ENCODE results near the gene KCNAB2.

The KCNAB2 gene

DNA sequence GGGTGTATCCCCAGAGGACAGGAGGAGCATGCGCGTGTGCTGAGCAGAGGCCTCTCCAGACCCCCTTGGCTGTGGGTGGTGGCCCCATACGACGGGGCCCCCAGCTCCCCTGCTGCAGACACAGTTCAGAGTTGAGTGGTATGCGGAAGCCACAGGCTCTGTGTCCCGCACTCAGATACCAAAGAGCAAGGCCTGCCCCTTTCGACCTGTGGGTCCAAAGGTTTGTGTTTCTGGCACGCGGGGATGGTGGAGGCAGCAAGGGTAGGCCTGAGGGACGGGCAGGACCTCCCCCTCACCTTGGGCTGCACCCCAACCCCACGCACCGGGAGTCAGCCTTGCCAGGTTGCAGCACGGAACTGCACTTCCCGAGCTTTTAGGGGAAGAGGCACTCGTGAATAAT lies at the start of gene KCNAB2:
TSS of gene KCNAB2 (plus strand) at position 328 of the 400 bp plus-strand sequence. CDS start 5,649 bp downstream, outside the sequence.
- no peak for DNase-seq

DNA sequence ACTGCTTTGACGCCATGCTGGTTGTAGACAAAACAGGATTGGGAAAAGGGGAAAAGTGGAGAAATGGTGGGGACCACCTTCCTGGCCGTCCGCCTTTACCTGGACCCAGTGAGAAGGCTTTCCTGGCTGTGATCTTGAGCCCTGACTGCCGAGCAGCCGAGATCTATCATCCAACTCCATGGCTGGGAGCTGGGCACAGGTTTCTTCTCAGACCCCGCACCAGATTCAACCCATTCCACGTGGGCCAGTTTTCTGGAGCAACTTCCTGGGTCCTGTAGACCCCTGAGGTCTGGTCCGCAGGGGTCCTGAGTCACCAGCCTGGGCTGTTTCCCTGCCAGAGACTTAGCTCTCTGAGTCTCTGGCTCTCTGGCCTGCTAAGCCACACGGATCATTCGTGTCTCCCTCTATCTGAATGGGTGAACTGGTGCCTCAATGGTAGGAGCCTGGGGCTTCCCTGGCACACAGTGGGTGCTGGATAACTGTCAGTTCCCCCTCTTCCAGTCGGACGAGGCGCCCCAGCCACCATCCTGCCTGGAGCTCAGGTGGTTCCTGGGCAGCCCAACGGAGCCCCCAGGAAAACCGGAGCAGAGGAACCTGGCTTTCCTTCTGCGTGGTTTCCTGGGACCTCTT lies 48.9 kb upstream of the KCNAB2 start:
- DNase-seq = no peak

DNA sequence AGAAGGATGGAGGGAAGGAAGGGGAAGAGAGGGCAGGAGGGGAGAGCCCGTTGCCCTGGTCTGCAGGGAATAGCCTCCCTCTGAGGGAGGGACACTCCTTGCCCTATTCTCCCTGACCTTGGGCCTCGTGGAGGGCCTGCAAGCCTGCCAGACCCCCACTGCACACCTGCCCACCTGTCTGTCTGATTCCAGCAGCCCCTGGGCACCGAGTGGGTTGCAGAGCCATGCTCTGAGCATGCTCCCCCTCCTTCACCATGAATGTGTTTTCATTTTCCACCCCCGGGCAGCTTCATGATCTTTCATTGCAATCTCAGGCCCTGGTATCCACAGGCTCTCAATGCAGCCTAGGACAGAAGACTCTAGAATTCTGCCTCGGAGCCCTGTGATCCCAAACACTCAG lies 48.4 kb upstream of the KCNAB2 start:
- DNase-seq = no peak

DNA sequence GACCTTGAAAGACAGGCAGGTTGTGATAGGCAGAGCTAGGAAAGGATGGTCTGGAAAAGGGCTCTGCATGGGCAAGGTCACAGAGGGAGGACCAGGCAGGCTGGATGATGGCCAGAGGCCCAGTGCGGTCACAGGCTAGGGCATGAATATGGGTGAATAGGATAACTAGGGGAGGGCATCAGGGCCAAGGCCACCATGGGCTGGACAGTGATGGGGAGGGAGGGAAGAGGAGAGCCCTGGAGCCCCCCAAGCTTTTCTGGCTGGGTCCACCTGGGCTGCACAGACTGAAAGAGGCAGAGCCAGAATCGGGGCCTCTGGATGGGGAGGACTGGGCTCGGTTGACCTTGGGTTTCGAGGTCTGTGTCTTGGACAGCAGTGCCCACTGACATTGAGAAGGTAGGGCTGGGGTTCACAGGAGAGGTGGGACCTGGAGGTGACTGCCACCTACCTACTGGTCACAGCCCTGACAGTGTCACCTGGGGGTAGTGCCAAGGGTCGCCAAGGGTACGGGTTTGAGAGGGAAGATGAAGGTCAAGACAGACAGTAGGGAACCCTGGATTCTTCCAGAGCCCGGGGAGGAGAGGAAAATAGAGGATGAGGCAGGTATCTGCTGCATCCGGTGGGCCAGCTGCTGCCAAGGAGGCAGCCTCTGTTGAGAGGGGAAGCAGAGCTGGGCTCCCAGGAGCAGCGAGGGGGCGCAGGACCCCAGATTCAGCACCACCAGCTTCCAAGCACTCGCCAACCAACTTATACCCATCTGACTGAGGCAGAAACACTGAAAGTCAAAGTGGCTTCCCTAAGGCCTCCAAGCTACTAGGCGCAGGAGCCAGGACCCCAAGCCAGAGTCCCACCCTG lies 47.4 kb upstream of the KCNAB2 start:
- no peak for DNase-seq

DNA sequence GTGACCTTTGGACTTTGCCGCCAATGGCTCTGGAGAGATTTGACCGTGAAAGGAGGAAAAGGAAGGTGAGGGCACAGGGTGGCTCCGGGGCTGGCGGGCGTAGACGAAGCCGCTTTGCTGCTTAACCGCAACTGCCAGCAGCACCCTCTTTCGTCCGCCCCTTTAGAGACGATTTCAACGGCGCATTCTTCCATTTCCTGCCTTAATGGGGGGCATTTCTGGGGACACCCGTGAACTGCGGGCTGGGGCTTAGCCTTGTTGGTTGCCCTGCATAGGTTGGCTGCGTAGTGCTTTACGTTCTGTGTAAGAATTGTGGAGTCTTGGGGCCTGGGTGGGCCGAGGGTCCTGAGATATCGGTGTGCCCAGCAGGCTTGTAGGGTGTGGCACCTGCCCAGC lies 46.8 kb upstream of the KCNAB2 start:
- DNase-seq = no peak

DNA sequence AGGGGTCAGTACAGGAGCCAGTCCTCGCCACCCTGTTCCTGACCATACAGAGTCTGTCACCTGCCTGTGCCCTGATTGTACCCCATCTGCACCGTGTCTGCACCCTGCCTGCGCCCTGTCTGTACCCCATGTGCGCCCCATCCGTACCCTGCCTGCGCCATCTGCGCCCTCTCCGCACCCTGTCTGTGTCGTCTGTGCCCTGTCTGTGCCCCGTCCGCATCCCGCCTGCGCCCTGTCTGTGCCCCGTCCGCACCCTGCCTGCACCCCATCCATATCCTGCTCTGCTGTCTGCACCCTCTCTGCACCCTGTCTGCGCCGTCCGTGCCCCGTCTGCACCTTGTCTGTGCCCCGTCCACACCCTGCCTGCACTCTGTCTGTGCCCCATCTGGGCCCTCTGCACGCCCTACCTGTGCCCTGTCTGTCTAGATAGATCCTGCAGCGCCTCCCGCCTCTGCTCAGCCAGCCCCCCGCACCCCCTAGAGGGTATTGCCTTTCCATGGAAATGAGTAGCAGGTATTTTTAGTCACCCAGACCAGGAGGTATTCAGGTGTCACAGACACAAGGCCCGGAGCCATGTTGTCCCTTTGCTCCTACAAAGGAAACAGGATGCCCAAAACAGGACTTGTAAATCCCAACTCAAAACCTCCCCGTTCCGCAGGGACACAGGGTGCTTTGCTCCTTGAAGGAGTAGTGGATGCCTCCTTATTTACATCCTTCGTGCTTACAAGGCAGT lies 45.8 kb upstream of the KCNAB2 start:
- DNase-seq = no peak

DNA sequence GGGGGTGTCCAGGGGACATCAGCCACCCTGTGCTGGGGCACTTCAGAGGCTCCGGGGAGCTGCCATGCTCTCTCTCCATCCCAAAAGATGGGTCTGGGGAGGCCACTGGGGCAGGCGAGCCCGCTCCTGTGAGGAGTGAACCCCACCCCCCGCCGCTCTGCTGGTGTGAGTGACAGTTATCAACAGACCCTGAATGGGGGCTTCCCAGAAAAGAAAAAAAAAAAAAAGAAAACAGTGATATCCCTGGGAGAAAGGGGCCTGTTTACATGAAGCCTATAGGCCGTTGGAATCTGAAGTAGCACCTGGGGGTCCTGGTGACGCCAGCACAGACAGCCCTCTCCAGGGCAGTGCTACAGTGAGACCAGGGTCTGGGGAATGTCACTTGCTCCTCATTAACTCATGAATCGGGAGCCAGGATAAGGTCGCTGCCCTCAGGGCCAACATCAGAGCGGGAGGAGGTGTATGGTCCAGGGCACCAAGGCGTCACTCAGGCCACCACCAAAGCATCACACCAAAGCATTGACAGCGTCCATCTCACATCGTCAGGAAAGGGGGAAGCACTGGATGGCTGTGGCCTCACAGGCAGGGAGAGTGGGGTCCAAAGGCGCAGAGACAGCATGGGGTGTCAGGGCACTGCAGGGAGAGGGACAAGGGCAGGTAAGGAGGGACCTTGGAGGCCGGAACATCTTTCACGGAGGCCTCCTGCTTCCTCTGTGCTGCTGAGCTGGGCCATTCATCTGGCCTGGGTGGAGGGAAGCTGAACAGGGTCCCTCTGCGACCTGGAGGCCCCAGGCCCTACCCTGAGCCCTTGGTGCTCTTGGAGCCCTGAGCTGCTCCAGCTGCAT lies 45.0 kb upstream of the KCNAB2 start:
- no peak for DNase-seq

DNA sequence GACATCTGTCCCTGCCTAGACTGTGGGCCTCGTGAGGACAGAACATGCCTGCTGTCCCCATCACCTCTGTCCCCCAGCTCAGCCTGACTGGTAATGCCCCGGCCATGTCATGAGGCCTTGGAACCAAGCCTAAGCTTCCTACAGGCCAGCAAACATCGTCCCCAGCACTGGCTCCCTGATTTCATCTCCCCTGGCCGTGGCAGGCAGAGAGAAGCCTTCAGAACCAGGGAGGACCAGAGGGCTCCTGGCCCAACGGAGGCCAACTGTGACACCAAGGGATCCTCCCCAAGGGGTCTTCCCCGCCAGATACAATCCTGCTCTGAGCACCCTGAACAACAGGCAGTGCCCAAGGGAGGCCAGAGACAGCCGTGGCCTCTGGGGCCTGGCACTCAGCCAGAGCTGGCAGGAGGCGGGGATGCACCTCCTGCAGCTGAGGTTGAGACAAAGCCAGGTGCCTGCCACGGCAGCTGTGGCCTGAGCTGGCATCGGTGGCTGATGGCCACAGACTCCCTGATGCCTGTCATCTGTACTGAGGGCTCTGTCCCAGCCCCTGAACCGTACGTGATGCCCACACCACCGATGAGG lies 43.6 kb upstream of the KCNAB2 start:
- DNase-seq = no peak

DNA sequence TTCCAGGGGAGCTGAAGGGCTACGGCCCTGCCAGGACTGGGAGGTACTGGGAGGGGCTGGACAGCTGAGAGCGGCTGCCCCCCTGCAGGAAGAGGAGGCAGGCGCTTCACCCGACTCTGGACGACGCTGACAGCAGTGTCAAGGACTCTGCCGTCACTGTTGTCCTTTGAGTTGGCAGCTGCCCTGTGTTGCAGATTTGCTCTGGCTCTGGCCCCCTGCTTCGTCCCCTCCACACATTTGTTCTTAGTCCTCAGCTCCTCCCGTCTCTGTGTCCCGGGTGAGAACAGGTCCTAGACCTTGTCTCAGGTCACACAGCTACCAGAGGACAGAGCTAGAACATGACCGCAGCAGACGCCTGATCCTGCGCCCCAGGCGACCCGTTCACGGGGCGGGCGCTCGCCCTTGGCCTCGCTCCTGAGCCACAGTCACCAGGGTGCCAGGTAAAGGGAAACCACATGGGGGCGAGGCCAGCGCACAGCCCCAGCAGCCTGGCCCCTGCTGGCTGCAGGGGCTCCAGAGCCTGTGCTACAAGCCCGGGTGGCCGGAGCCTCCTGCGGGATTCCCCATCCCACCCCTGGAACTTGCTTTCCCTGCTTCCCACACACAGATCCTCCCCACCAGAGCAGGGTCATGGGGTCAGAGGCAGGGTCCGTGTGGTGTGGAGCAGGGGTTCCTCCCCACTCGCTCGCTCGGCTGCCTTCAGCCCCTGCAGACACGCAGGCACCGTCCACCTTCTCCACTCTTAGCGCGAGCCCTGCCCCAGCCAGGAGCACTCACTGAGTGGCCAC lies 42.8 kb upstream of the KCNAB2 start:
- no peak for DNase-seq

DNA sequence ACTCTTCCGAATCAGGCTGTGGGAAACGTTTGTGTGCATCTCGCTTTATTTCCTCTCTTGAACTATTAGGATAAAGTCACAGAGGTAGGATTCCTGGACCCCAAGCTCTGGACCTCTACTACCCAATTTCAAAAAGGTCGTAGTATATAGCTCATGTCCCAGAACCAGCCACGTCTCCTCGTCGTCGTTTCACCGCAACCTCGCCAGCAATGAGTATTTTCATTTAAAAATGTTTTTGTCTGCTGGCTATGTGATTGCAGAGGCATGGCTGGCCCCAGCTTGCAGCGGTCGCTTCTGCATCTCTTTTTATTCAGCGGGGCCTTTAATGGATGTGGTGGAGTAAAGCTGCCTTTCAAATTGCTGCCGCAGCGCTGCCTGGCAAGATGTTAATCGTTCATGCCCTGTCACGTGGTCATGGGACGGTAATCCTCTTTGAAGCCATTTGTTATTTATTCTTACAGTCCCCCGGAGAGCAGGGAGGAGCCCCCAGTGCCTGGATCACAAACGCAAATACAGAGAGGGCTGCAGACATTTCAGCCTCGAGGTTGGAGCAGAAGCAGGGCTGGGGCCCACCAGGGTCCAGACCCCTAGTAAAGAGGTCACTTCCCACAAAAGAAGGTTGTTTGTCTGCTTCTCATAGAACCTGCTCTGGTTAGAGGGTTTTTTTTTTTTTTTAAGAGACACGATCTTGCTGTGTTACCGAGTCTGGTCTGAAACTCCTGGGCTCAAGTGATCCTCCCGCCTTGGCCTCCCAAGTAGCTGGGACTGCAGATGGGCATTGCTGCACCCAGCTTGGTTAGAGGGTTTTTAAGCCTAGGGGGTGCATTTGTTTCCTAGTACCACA lies 41.9 kb upstream of the KCNAB2 start:
- no peak for DNase-seq

DNA sequence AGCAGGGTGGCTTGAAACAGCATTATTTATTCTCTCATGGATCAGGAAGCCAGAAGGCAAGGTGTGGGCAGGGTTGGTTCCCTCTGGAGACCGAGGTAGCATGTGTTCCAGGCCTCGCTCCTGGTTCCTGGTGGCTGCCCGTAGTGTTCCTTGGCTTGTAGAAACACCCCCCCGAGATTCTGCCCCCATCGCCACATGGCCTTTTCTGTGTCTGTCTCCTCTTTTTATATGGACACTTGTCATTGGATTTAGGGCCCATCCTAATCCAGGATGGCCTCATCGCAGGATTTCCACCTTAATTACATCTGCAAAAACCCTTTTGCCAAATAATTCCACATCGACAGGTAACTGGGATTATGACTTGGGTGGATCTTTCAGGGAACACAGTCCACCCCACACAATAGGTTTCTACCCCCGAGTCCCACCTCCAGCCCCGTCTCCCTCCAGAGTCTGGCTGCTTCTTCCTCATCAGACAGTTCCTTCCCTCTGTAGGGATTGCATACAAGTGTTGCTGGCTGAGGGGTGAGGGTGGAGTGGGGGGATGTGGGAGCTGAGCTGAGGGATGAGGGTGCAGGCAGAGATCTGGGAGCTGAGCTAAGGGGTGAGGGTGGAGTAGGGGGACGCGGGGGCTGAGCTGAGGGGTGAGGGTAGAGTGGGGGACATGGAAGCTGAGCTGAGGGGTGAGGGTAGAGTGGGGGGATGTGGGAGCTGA lies 41.1 kb upstream of the KCNAB2 start:
- no peak for DNase-seq

DNA sequence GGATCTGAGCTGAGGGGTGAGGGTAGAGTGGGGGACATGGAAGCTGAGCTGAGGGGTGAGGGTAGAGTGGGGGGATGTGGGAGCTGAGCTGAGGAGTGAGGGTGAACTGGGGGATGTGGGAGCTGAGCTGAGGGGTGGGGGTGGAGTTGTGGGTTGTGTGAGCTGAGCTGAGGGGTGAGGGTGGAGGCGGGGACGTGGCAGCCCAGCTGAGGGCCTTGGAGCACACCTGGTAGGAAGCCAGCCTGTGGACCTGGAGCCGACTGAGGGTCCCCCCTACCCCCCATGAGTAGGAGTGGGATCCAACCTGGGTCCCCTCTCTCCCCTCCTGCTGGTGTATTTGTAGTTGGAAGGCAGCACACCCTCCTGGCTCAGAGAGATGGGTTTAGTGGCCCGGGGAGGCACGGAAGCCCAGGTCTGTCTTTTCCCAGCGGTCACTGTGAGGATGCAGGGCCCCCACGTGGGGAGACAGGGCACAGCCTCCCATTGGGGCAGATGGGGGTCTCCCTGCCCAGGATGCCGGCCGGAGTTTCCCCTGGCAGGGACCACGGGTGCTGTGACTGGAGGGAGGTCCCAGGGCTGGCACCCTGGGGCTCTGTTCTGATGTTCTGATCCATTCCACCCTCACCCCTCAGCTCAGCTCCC lies 40.3 kb upstream of the KCNAB2 start:
- no peak for DNase-seq

DNA sequence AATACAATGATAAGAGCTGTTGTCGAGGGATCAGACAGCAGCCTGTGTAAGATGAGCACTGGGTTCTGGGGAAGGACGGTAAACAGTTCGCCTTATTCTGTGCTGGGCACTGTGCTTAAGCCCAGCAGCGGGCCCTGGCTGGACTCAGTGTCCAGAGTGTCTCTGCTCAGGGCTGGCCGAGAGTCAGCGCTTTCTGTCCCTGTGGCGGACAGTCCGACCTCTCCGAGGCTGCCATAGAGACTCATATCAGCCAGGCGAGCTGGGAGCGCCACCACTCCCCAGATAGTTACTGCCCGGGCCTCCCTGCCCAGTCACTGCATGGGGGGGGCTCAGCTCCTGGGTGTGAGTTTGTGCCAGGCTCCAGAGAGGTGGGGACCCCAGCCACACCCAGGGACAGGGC lies 38.8 kb upstream of the KCNAB2 start:
- no peak for DNase-seq

DNA sequence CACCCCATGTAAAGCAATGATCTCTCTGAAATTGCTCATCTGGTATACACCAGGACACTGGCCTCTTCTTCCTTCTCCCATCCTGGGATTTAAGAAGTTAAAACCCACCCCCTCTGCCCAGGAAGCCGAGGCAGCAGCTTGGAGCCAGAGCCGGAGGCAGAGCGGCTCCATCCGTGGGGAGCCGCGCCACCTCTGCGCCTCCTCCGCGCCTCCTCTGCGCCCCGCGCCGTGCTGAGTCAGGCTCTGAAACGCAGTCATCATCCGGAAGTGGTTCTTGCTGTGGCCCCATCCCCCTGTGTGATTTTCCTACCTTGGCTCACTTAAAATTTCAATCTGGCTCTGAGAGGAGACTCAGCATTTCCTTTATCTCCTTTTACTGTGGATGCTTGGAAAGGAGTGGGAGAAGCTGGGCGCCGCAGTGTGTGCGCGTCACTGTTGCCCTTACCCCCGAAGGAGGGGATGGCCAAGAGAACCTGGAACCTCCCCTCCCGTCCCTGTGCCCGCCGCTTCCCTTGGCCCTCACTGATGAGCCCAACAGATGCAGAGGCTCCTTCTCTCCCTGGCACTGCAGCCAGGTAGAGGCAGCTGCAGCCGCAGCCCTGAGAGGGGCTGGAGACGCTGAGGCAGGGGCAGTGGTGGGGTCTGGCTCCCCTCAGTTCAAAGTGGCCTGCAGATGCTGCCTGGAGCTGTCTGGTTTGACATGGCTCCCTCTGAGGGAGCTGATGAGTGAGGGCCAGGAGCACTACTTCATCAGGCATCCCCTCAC lies 38.2 kb upstream of the KCNAB2 start:
- DNase-seq = no peak

DNA sequence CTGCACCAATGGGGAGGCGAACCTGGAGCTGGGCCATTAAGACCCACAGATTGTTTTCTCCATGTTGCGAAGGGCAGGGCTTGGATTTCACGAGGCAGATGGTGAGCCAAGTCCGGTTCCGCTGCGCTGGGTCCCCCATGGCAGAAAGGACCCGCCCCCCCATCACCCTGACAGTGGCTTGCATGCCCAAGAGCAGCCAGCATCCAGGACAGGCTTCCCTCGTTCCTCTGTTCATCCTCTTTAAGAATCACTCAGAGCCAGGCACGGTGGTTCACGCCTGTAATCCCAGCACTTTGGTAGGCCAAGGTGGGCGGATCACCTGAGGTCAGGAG lies 37.6 kb upstream of the KCNAB2 start:
- no peak for DNase-seq

DNA sequence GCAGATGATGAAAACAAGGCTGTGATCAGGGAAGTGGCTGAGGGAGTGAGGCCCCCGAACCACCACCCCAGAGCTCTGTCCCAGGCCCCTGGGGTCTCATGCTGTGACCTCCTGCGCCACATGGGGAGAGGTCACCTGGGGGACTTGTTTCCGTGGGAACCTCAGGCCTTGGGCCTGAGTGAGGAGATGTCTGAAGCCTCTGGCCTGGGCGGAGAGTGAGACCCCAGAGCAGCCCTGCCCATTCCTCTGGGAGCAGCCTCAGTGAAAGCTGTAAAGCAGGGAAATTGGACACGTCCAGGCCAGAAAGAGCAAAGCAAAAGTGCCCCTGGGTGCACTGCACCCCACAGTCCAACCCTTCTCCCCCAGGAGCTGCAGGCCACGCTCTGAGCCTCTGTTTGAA lies 37.0 kb upstream of the KCNAB2 start:
- DNase-seq = no peak

DNA sequence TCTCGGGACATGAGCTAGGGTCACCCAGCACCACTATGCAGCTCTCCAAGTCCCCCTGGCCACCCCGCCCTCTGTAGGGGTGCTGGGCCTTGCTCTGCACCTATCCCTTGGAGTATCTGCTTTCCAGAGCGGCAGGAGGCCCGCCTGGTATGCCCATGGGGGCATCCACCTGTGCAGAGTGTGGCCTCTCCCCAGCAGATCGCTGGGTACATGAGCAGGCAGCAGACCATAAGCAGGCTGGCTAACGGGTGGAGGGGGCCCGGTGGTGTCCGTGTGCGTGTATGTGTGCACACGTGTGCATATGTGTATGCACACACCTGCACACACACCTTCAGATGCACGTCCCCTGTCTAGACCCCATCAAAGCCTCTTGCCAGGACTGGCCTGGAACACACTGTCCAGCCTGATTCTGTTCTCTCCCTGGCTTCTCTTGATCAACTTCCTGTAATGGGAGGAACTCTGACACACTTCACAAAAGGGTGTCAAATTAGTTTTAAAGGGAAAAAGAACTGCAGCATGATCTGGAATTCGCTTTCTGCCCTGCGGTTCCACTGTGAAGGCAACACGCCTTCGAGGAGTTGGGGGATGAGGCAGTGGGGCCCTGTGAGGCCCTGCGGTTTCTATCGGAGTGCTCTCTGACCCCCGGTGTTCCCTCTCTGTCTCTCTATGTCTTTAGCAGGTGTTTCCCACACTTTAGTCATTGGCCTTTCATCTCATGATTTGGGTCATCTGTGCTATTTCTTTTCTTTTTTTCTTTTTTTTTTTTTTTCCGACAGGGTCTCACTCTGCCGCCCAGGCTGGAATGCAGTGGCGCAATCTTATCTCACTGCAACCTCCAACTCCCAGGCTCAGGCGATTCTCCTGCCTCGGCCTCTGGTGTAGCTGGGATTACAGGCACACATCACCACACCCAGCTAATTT lies 36.3 kb upstream of the KCNAB2 start:
- no peak for DNase-seq

DNA sequence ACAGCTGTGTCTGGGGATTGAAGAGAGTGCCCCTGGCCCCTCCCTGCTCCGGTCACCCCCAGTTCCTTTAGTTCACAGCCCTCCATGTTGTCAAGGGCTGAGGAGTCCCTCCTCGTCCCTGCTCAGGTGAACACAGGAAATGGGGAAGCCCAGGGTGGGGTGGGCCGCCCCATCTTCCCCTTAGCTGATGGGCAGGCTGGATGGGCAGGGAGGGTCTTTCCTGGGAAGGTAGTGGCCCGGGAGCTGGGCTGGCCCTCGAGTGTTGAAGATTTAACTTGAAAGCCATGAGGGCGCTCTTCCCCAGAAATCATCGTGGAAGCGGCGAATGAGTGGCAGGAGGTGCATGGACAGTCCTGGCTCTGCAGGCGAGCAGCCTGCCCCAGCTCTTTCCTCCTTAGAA lies 35.1 kb upstream of the KCNAB2 start:
- DNase-seq = no peak

All from NK-92 treated with Interleukin-12 subunit alpha and Interleukin-12 subunit beta, amount 100 ng/mL, for 24 hours (cell line).